GM19099 (cell line): Measurements from ENCODE around the gene MDP1.
A peak's percentile ranks its signal among the peaks of the same experiment; 100 is the strongest.

Source experiments
- POLR2A ChIP-seq: IDR thresholded peaks from 3 replicates; pipeline ENCODE4 v1.6.1; 2011; ENCODE audit warnings: low read depth; ENCODE audit not compliant: insufficient read length; ENCODE audit errors: extremely low read depth

The MDP1 gene

DNA sequence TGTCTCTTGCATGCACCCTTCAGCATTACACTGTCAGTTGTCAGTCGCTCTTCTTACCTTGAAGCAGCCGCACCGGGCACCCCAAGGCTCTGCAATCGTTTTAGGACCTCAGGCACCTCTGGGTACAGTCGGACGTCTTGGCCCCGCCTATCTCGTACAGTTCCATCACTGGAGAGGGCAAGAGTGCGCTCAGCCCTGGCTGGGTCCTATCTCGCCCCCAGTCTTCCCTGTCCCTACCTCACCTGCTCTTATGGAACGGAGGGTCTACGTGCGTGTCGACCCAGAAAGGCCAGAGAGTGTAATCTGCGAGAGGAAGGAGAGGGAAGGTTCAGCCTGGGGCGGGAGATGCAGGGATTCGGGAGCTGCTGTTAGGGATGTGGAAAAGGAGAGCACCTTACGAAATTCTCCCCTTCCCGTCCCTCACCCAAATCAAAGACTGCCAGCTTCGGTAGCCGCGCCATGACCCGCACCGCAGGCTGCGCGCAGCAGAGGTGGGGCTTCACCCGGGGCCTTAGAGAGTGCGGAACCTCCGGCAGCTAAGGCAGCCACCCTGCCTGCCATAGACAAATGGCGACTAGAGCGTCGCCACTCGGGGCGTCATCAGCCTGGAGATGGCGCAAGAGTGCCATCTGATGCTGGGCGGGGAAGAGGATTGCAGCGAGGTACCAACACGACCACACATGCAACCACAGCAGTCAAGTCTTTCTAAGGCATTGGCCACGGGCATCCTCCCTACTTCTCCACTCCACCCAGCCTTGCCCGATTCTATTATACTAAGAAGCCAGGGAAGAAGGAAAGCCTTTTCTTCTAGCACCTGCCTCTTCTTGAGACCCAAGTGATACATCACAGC is at the start of gene MDP1:
Gene MDP1, minus strand, starts transcription at position 572 of the 850 bp plus-strand sequence. Its CDS starts 111 bp downstream, at position 461.
- peak; percentile 80 for TF ChIP-seq POLR2A

DNA sequence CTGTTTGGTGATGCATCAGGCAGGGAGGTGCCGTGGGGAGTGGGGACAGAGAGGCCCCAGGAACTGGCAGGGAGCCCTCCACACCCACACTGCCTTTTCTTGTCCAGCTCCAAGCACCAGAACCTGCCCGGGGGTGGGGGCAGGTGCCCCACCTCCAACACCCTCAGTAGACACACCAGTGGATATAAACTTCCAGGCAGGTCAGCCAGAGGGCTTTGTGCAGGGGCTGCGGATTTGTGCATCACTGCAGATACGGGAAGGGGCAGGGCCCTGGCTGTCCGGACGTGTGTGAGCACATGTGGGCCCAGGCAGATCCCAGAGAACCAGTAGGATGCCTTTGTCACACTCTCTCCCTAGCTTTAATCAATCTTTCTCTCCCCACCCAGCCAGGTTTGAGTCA is 48.4 kb upstream of the MDP1 start:
- no peak for TF ChIP-seq POLR2A

DNA sequence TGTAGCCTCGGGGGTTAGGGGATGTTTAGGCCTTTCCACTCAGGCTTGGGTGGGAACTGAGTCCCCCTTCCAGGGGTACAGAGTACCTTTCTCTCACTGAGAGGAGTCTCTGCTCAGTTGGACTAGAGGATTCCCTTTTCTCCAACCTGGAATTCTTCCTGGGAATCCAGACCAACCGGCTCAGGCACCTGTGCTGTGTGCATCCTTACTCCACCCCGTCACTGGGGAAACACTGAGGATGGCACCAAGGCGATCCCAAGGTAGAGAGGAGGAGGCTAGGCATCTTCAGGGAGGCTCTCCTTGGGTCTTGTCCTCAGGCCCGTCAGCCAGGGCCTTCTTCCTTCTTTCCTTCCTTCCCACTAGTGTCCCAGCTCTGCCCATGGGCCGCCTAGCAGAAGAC is 48.0 kb upstream of the MDP1 start:
- no peak for TF ChIP-seq POLR2A

DNA sequence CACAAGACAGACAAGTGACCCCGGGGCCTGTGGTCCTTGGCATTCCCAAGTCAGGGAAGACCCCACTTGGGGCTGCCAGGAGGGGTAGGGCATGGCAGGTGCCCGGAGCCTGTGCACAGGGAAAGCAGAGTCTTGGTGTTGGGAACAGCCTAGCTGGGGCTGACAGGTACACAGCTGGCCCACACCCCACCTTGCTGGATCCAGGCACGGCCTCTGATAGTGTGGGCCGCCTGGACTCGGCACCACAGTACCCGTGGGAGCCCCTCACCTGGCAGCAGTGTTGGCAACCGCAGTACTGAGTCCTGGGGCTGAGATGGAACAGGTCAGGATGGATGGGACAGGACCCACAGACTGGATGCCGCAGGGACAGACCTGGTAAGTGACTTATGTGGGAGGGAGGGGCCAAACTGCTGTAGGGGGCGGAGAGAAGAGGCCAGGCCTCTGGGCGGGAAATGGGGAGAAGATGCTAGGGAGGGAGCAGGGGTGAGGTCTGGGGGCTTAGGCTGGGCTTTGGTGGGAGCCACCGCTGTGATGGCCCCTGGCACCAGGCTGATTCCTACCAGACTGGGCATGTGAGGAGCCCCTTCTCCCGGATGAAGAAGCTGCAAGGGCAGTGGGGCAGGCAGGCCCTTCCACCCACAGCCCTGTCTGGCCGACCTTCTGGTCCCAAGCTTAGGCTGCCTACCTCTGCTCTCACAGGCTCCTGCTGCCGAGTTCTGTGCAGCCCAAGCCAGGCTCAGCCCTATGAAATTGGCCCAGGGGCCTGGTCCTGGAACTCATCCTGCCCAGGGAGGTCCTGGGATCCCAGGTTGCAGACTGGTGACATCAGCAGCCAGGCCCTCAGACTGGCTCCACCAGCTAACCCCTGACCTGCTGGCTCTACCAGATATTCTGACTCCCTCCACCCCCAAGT is 47.2 kb upstream of the MDP1 start, which contains the start of gene TGM1:
Gene TGM1, minus strand, starts transcription at position 357 of the 913 bp plus-strand sequence. CDS start 825 bp downstream, outside the sequence.
- no peak for TF ChIP-seq POLR2A

DNA sequence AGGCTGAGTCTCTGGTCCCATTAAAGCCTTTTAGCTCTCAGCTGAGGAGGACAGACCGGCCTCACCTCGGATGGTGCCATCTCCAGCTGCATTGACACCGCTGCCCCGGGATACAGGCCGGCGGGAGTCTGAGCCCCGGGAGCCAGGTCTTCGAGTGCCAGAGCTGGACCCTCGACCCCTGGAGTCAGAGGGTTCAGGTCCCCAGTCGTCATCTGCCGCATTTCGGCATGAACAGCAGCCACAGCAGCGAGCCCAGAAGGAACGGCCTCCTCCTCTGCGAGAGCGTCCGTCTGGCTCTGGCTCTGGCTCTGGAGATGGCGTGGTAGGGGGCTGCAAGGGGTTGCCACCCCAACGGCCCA is 46.1 kb upstream of the MDP1 start:
- no peak for TF ChIP-seq POLR2A

DNA sequence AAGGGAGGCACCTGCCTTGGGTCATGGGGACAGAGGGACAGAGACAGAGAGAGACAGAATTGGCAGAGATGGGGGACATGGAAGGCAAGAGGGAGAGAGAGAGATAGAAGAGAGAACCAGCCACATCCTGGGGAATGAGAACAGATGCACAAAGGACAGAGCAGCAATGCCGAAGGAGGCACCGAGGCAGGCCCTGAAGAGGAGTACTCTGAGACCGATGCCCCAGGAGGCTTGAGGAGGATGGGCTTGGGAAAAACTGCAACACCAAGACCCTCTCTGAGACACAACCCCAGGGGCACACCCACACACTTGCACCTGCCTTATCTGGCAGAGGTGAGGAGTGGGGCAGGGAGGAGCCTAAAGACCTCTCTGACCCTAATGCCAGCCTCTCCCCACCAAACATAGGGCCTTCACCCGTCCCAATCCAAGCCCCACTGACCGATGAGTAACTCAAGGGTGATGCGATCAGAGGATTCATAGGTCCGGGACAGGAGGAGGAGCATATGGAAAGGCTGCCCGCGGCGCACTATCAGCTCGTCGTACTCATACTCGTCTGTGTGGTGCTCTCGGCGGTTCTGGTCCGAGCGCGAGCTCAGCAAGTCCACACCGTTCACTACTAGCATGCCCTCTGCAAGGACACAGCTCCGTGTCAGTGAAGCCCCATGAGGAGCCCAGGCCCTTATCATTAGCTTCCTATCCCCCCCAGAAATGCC is 45.5 kb upstream of the MDP1 start:
- TF ChIP-seq POLR2A, result no peak

DNA sequence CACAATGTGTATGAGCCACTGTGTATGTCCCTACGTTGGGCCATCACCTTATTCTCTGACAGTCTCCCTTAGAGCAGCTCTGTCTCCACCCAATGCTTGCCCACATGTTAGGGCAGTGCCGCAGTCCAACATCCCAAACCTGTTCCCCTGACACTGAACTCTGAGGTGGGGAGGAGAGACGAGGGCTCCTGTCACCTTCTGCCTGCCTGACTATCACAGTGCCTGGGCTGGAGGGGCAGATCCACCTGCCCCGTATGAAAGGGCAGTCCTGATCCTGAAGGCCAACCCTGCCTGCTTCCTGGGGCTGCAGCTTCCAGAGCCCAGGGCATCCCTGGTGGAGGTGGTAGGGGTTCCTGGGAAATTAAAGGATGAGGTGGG is 44.9 kb upstream of the MDP1 start:
- no peak for TF ChIP-seq POLR2A

DNA sequence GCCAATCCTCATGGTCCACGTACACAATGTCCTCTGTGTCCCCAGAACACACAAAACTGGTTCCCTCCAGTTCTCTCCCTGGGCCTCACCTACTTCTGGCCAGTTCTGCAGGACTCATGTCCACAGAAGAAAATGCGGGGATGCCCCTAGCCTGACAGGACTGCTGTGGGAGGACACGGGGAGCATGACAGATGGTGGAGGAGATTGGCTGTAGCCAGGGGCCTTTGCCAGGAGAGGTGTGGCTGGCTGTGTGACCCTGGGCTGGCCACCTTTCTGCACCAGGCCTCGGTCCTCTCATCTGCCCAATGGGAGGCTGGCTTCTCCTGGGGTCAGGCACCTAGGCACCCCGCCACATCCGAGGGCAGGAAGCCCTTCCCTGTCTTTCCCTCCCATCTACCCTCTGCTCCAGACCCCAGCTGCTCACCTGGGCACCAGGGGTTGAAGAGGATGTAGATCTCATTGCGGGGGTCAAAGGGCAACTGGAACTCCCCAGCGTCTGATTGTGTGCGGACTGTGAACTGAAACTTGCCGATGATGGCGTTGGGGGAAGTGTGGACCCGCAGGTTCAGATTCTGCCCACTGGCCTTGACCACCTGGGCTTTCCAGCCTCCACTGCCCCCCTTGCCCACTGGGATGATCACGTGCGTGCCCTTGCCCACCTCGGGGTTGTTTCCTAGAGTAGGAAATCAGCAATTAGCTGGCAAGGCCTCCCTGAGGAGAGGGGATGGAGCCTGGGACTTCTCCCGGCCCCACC is 44.3 kb upstream of the MDP1 start:
- TF ChIP-seq POLR2A, result no peak

DNA sequence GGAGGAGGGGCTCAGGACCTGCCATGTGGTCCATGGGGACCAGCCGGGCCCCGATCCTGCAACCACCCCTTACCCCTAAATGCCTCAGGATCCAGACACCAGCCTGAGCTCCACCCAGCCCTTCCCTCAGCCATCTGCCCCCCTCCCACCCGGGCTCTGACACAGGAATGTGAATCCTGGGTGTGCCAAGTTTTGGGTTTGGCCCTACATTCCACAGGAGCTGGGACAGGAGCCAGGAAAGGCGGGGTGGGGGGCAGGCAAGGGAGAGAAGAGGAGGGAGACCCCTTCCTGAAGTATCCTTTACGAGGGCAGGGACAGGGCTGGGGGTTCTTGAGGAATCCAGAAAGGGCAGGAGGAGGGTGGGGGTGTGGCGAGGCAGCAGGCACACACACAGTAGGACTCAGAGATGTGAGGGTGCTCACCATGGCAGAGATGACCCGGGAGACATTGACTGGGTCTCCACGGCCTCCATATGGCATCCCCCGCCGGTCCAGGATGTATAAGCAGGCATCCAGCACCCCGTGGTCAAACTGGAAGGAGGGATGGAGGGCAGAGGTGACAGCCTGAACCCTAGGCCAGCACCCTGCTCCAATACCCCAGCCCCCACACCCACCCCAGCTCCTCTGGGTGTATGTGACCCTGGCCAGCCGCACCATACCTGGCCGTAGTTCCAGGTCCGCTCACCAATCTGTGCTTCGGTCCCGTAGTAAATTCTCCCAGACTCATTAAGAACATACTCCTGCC is 43.6 kb upstream of the MDP1 start:
- no peak for TF ChIP-seq POLR2A

DNA sequence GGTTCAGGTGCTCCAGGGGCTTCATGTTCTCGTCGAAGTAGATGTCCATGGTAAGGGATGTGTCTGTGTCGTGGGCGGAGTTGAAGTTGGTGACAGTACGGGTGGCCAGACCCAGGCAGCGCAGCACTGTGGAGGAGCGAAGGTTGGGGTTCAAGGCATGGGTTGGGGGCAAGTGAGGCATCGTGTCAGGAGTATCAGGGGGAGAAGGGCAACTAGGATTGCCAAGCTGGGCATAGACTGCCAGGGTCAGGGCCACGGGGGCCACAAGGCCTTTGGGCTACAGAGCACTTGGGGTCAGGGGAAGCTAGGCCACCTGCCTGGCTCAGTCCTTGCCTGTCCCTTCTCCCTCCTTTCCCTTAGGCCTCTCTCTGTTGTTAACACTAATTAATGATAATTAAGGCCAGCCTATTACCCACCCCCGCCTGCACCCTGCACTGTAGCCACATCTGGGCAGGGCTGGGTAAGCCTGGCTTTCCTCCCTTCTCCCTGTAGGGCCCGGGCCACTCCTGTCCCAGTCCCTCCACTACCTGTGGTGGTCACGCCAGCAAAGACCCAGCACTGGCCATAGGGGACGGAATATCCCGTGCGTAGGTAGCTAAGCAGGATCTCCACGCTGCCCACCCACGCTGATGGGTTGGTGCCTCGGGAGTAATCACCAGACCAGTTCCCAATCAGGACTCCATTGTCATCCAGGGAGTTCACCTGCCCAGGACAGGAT is 42.8 kb upstream of the MDP1 start:
- no peak for TF ChIP-seq POLR2A

DNA sequence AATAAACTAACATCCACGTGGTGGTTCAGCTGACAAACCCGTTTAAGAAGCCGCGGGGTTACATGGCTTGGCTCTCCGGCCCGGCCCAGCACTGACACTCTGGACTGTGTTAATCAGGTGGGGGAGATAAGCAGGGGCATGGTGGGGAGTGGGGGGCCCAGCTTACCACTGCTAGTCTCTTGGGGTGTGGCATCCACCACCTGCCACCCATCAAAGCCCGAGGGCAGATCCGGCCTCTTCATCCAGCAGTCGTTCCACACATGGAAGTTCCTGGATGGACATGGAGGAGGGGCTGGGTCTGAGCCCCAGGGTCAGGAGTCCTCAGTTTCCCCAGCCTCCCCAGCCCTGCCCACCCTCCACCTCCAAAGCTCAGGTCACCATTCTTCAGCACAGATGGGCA is 42.3 kb upstream of the MDP1 start:
- TF ChIP-seq POLR2A, result no peak

DNA sequence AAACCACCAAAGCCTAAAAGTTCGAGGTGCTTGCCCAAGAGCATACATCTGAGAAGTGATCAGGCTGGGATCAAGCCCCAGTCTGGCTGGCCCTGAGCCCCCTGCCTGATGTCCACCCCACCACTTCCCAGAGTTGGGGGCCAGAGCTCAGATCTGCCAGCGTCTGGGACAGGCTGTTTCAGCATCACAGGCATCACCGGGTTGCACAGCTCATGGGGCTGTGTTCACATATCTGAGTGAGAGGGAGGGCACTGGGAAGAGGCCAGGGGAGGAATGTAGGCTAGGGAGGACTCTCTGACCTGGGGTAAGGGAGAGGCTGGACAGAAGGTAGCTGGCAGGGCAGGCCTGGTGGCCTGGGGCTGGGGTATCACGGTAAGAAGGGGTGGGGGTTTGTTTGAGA is 41.1 kb upstream of the MDP1 start:
- TF ChIP-seq POLR2A, result no peak
